Activated T-helper 2 cell treated with anti-CD3 and anti-CD28 coated beads, Interferon-gamma antibody, Interleukin-2, Interleukin-4, amounts not matched to agents 10 μg/mL and 5 μg/mL and 100 μg/mL, durations not matched to agents 14 hours and 24 hours and 36 hours (primary cell): ENCODE data around the gene PRXL2A. TPM values are rescaled to one million over a fixed set of nuclear protein-coding genes. Genes with fewer than 3 reads are reported as not detected.

ENCODE experiments used
- DNase-seq: peaks from one replicate; pipeline ENCODE4 v3.0.0; 2021; ENCODE audit warnings: low spot score
- H3K27ac Mint-ChIP-seq: one replicate; pipeline ENCODE4 v1.8.0; 2021; ENCODE audit warnings: mixed read lengths
- H3K27me3 Mint-ChIP-seq: one replicate; pipeline ENCODE4 v1.8.0; 2021; ENCODE audit warnings: low read depth, mixed read lengths
- H3K36me3 Mint-ChIP-seq: one replicate; pipeline ENCODE4 v1.8.0; 2021; ENCODE audit warnings: low read depth, mixed read lengths
- H3K4me1 Mint-ChIP-seq: one replicate; pipeline ENCODE4 v1.8.0; 2021; ENCODE audit warnings: low read depth, mixed read lengths
- H3K4me3 Mint-ChIP-seq: one replicate; pipeline ENCODE4 v1.8.0; 2021; ENCODE audit warnings: low read depth, mild to moderate bottlenecking, moderate library complexity, mixed read lengths
- H3K9me3 Mint-ChIP-seq: one replicate; pipeline ENCODE4 v1.8.0; 2021; ENCODE audit warnings: mixed read lengths
- intact Hi-C: fragments of 100-400 bp; cut with micrococcal nuclease; formaldehyde crosslinking; loops from one replicate; pipeline ENCODE4 v1.15.1; 2023
- total RNA-seq: library from RNA; stranded (reverse); gene quantifications from 2 replicates; pipeline ENCODE4 v1.2.3, GENCODE V29; 2022

PRXL2A gene
- total RNA-seq, 1 donor from 2014 or later = 18.4 TPM

DNA sequence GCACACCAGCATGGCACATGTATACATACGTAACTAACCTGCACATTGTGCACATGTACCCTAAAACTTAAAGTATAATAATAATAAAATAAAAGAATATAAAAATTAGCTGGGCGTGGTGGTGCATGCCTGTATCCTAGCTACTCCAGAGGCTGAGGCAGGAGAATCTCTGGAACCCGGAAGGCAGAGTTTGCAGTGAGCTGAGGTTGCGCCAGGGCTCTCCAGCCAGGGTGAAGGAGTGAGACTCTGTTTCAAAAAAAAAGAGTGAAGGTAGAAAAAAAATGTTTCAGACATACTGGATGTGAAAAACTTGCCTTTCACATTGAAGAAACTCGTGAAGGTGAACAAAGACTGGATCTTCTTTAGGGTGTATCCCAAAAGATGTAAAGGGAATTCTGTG, 72.5 kb downstream of the PRXL2A start:
- peaks cover 10% of the 10 kb centered on the region for H3K9me3 Mint-ChIP-seq
- H3K27me3 Mint-ChIP-seq = no peaks in the 10 kb centered on the region
- H3K4me1 Mint-ChIP-seq = peaks cover 48% of the 10 kb centered on the region
- intact Hi-C loops = no loop called here
- DNase-seq = no peak
- no peak overlapping the region for H3K4me3 Mint-ChIP-seq
- H3K27ac Mint-ChIP-seq = no peak overlapping the region
- peaks cover 53% of the 10 kb centered on the region for H3K36me3 Mint-ChIP-seq

- DNase-seq = no peak
- Mint-ChIP-seq H3K4me3 (peak overlapping the region; percentile 23), H3K27me3 (no peaks in the 10 kb centered on the region), H3K9me3 (no peaks in the 10 kb centered on the region), H3K4me1 (peaks cover 66% of the 10 kb centered on the region), H3K36me3 (peaks cover 39% of the 10 kb centered on the region), H3K27ac (peak overlapping the region; percentile 93)
- intact Hi-C loops = loop anchor here (2.0 kb wide), 1 partner anchor 15 kb away; no protein-coding TSS in a partner anchor
Measured at GRCh38 chr10:80484243-80484642, 75.9 kb downstream of the PRXL2A start.

GRCh38 chr10:80484676-80485075, 76.3 kb downstream of the PRXL2A start:
- H3K4me1 Mint-ChIP-seq = peaks cover 69% of the 10 kb centered on the region
- H3K27me3 Mint-ChIP-seq = no peaks in the 10 kb centered on the region
- intact Hi-C loops = loop anchor here (1.0 to 2.0 kb wide), 2 partner anchors 12 to 14 kb away; no protein-coding TSS in a partner anchor
- peak overlapping the region; percentile 45 for H3K4me3 Mint-ChIP-seq
- DNase-seq = no peak
- H3K27ac Mint-ChIP-seq = peak overlapping the region; percentile 93
- H3K9me3 Mint-ChIP-seq = no peaks in the 10 kb centered on the region
- peaks cover 41% of the 10 kb centered on the region for H3K36me3 Mint-ChIP-seq

GRCh38 chr10:80485076-80485945, 77.0 kb downstream of the PRXL2A start:
- intact Hi-C loops = loop anchor here (1.0 to 2.0 kb wide), 2 partner anchors 13 kb away; no protein-coding TSS in a partner anchor
- no peak for DNase-seq
- H3K36me3 Mint-ChIP-seq = peaks cover 43% of the 10 kb centered on the region

GRCh38 chr10:80485946-80486764, 77.8 kb downstream of the PRXL2A start:
- no peak for DNase-seq
- peak overlapping the region; percentile 54 for H3K4me3 Mint-ChIP-seq
- peak overlapping the region; percentile 93 for H3K27ac Mint-ChIP-seq
- no peaks in the 10 kb centered on the region for H3K9me3 Mint-ChIP-seq
- intact Hi-C loops = loop anchor here (1.0 to 2.0 kb wide), 2 partner anchors 13 to 14 kb away; no protein-coding TSS in a partner anchor
- no peaks in the 10 kb centered on the region for H3K27me3 Mint-ChIP-seq
- H3K4me1 Mint-ChIP-seq = peaks cover 81% of the 10 kb centered on the region
- H3K36me3 Mint-ChIP-seq = peaks cover 45% of the 10 kb centered on the region

More at GRCh38 chr10:80485076-80485945, 77.0 kb downstream of the PRXL2A start:
- Mint-ChIP-seq H3K27me3 (no peaks in the 10 kb centered on the region), H3K4me1 (peaks cover 76% of the 10 kb centered on the region), H3K4me3 (peak overlapping the region; percentile 54), H3K9me3 (no peaks in the 10 kb centered on the region), H3K27ac (peak overlapping the region; percentile 93)

Other genes starting within 250 kb of the PRXL2A start
- 251 and 264 TPM in 2 replicates for gene ANXA11, start 203.0 kb upstream of the PRXL2A start, total RNA-seq
- not detected in 2 replicates for gene MAT1A, start 118.9 kb upstream of the PRXL2A start, total RNA-seq
- not detected in 2 replicates for gene DYDC1, start 51.8 kb upstream of the PRXL2A start, total RNA-seq
- gene DYDC2, start 51.8 kb upstream of the PRXL2A start, total RNA-seq = not detected in 2 replicates
- 45.4 and 51.1 TPM in 2 replicates for gene TSPAN14, start 45.8 kb downstream of the PRXL2A start, total RNA-seq
- 0.05 TPM in 1 of 2 replicates, not detected in the other for gene SH2D4B, start 129.4 kb downstream of the PRXL2A start, total RNA-seq